ENCODE data around the gene KDM1A. TPM values are rescaled to one million over a fixed set of nuclear protein-coding genes. Genes with fewer than 3 reads are reported as not detected.

Gene KDM1A
- total and polyA plus RNA-seq, 9 of the 15 experiments (the other 6 are each of a cell fraction or from before 2014, with no cell fraction given), result 59.2 to 181 (median 168) TPM

- no peak for TF ChIP-seq PATZ1 (CRISPR knock-in tag; IDR thresholded peaks at IDR 0.05; ENCODE audit: borderline replicate concordance)
- TF ChIP-seq CBFA2T3 (IDR thresholded peaks at IDR 0.05), result peak; percentile 43; the same call in 1 of the 2 replicates
- no peak for TF ChIP-seq MNT (conservative IDR thresholded peaks at IDR 0.05)
- peak; percentile 61 for TF ChIP-seq ZFP36 (IDR thresholded peaks at IDR 0.05; ENCODE audit: low read depth, low read length, partially characterized antibody)
These were observed 47.5 kb upstream of the KDM1A start (continued) for GRCh38 chr1:22971611-22972405.

DNA sequence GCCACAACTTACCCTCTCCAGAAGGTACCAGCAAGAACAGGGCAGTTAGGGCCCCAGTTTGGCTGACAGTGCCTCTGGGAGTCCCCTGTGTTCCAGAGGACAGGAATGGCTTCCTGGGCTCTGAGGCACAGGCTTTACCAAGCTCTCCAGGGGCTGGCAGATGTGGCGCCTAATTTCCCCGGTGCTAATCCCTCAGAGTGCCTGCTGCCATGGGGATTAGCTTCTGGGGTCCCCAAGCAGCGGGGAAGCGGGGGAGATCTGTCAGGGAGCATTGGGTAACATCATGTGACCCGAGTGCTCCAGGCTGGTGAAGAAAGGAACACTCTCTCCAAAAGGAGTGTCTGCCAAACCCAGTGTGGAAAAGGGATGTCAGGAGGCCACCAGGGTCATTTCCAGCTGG is 46.5 kb upstream of the KDM1A start, which contains the start of gene LACTBL1:
Gene LACTBL1, minus strand, starts transcription at position 107 of the 400 bp plus-strand sequence. CDS start 550 bp downstream, outside the sequence.
- no peaks in the 10 kb centered on the region for H3K79me2 ChIP-seq (ENCODE audit: control insufficient read depth, insufficient read depth, low read length)
- 8% methylated on average over 5 of the region's 5 CpGs for WGBS (ENCODE audit: insufficient coverage, low coverage, missing lambda C conversion rate)
- H4K20me1 ChIP-seq (replicated peaks; ENCODE audit: control insufficient read depth, insufficient read depth, low read length), result no peaks in the 10 kb centered on the region
- ChIA-PET CTCF (ENCODE audit: low intra/inter-chr PET ratio) (interaction anchor here (0.6 kb wide), 1 partner anchor 1033 kb away, joined by 3 read pairs; no protein-coding TSS in a partner anchor), POLR2A (interaction anchor here (1.1 kb wide), 1 partner anchor 59 kb away, joined by 4 read pairs; no protein-coding TSS in a partner anchor)
- no peaks in the 10 kb centered on the region for H3K36me3 ChIP-seq (ENCODE audit: control insufficient read depth, insufficient read depth, low read length)
- H2AFZ ChIP-seq (ENCODE audit: low read depth, low read length), result no peak within 1 kb of the TSS
- no TSS peak for BruUV-seq (replicated peaks)
- H3K4me1 ChIP-seq (replicated peaks in 1 of 2; ENCODE audit: control insufficient read depth in 2 of 2, insufficient read depth in 2 of 2, low read length in 2 of 2), result peaks cover 0 to 4% of the 10 kb centered on the region in 2 experiments; a peak in 2 of 5 replicates
- DNase-seq (ENCODE audit: extremely low read depth in 1 of 4, low spot score in 3 of 4) (no peak), ATAC-seq (no peak), FAIRE-seq (no peak)
- intact Hi-C loops (cut with micrococcal nuclease) (loop anchor here (10.0 kb wide), 1 partner anchor 562 kb away; the partner anchor contains the start of gene E2F2), in situ Hi-C loops (cut with MboI) (loop anchor here (10.0 kb wide), 2 partner anchors 122 to 562 kb away; partner anchors contain the start of gene E2F2)
- no peak for TF ChIP-seq RFX7 (CRISPR knock-in tag; IDR thresholded peaks at IDR 0.05)
- TF ChIP-seq TFE3 (CRISPR knock-in tag; IDR thresholded peaks at IDR 0.05), result peak; percentile 53; the same call in 1 of the 2 replicates
- no peak for TF ChIP-seq PHF20 (IDR thresholded peaks at IDR 0.05; ENCODE audit: partially characterized antibody)
- peaks cover 13 to 28% of the 10 kb centered on the region in 2 experiments for H3K27me3 ChIP-seq (ENCODE audit: control insufficient read depth in 2 of 2, insufficient read depth in 2 of 2, low read length in 2 of 2)
- no peak within 1 kb of the TSS for H3K4me2 ChIP-seq (ENCODE audit: insufficient read depth, low read length)
- no peak within 1 kb of the TSS for H3K9ac ChIP-seq (ENCODE audit: insufficient read depth in 1 of 2, low read depth in 2 of 2, low read length in 2 of 2)
- peaks cover 4% of the 10 kb centered on the region for H3K9me1 ChIP-seq (ENCODE audit: control insufficient read depth, insufficient read depth, low read length)
- no peak within 1 kb of the TSS for H3K4me3 ChIP-seq
- H3K27ac ChIP-seq (ENCODE audit: extremely low read depth, low read depth, low read length), result no peak within 1 kb of the TSS
- H3K9me3 ChIP-seq (replicated peaks; ENCODE audit: control insufficient read depth, insufficient read depth, low read depth, low read length), result no peaks in the 10 kb centered on the region

All from K562 (cell line).